GM18505 (cell line): ENCODE results near the gene TCEAL1.

Experiments
- ATAC-seq: cut with Tn5 transposase; IDR thresholded peaks from one replicate; pipeline ENCODE4 v1.9.1; 2021; ENCODE audit not compliant: unreplicated experiment
- POLR2A ChIP-seq: IDR thresholded peaks from 4 replicates; pipeline ENCODE4 v1.6.1; 2011; ENCODE audit warnings: borderline replicate concordance; ENCODE audit not compliant: insufficient read depth, insufficient read length; ENCODE audit errors: extremely low read depth

TCEAL1 gene

DNA sequence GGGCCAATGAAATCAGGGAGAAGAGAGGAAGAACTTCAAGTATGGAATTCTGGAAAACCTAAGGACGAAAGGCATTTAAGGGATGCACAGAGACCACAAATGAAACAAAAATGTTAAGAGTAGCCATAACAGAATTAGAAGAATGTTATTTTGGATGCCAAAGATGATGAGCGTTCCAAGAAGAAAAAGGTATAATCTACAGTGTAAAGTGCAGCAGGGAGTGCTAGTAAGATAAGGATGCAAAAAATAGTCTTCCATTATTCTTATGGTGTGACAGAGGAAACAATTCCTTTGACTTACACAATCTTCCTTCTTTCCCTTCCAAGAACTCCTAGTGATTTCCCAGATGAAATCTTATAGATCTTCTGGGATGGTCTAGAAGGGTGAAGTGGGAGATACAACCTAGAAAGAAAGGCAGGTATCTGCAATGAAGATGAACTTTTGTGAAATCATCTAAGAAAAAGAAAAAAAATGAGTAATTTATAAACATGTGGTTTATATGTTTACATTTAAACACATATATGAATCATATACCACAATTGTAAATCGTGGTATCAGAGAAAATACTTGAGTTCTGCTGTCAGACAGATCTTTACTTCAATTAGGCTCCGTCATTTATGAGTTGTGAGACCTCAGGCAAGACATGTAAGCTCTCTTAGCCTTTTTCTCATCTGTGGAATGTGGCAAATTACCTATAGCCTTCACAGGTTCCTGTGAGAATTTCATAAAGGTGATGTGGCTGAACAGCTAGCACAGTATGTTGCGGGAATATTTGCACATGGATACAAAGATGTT is 49.6 kb downstream of the TCEAL1 start:
- no peak for TF ChIP-seq POLR2A
- no peak for ATAC-seq
